ENCODE results near the gene ATP9B. TPM values are rescaled to one million over a fixed set of nuclear protein-coding genes. Genes with fewer than 3 reads are reported as not detected.
"Not testable (repeated sequence)": the region's sequence is repeated elsewhere in the genome, so short reads cannot be mapped to it uniquely, and the experiment has no call there.

The ATP9B gene
- total RNA-seq, 1 donor from 2014 or later = 39.7 TPM

- DNase-seq (ENCODE audit: low read depth) = no peak
Observed at GRCh38 chr18:79133724-79134123, 64.5 kb downstream of the ATP9B start.

GRCh38 chr18:79135924-79136323 is 66.7 kb downstream of the ATP9B start:
- no peak for DNase-seq (ENCODE audit: low read depth)

GRCh38 chr18:79136742-79137141 is 67.5 kb downstream of the ATP9B start:
- no peak for DNase-seq (ENCODE audit: low read depth)

- DNase-seq (ENCODE audit: low read depth) = no peak
Observed at GRCh38 chr18:79139206-79139605, 70.0 kb downstream of the ATP9B start.

- DNase-seq (ENCODE audit: low read depth) = no peak
Observed at GRCh38 chr18:79147014-79147413, 77.8 kb downstream of the ATP9B start.

GRCh38 chr18:79151191-79151590 is 82.0 kb downstream of the ATP9B start:
- no peak for DNase-seq (ENCODE audit: low read depth)

GRCh38 chr18:79156327-79156726 is 87.1 kb downstream of the ATP9B start:
- no peak for DNase-seq (ENCODE audit: low read depth)

GRCh38 chr18:79164706-79165105 is 95.5 kb downstream of the ATP9B start:
- DNase-seq (ENCODE audit: low read depth) = no peak

- DNase-seq (ENCODE audit: low read depth) = no peak
Observed at GRCh38 chr18:79166702-79167101, 97.5 kb downstream of the ATP9B start.

GRCh38 chr18:79167526-79168190 is 98.5 kb downstream of the ATP9B start:
- DNase-seq (ENCODE audit: low read depth) = no peak

- peak; percentile 62 for DNase-seq (ENCODE audit: low read depth)
Observed at GRCh38 chr18:79169958-79170555, 100.9 kb downstream of the ATP9B start.

- DNase-seq (ENCODE audit: low read depth) = not testable (repeated sequence)
Observed at GRCh38 chr18:79172331-79172730, 103.1 kb downstream of the ATP9B start.

GRCh38 chr18:79173742-79174141 is 104.5 kb downstream of the ATP9B start:
- DNase-seq (ENCODE audit: low read depth) = no peak

- DNase-seq (ENCODE audit: low read depth) = no peak
Observed at GRCh38 chr18:79178113-79178531, 108.9 kb downstream of the ATP9B start.

GRCh38 chr18:79182047-79182713 is 113.0 kb downstream of the ATP9B start:
- no peak for DNase-seq (ENCODE audit: low read depth)

- DNase-seq (ENCODE audit: low read depth) = no peak
Observed at GRCh38 chr18:79185648-79186047, 116.5 kb downstream of the ATP9B start.

GRCh38 chr18:79186649-79187048 is 117.5 kb downstream of the ATP9B start:
- DNase-seq (ENCODE audit: low read depth) = no peak

- no peak for DNase-seq (ENCODE audit: low read depth)
Observed at GRCh38 chr18:79187532-79188277, 118.5 kb downstream of the ATP9B start.

- DNase-seq (ENCODE audit: low read depth) = no peak
Observed at GRCh38 chr18:79191418-79191817, 122.2 kb downstream of the ATP9B start.

GRCh38 chr18:79191956-79192355 is 122.8 kb downstream of the ATP9B start:
- DNase-seq (ENCODE audit: low read depth) = no peak

- no peak for DNase-seq (ENCODE audit: low read depth)
Observed at GRCh38 chr18:79193826-79194225, 124.6 kb downstream of the ATP9B start.
